GM19455 (cell line): ENCODE results near the gene ENHO.

Experiments
- ATAC-seq: cut with Tn5 transposase; IDR thresholded peaks from one replicate; pipeline ENCODE4 v1.9.1; 2021; ENCODE audit not compliant: unreplicated experiment

The ENHO gene

GRCh38 chr9:34508463-34508862, 14.3 kb downstream of the ENHO start:
- ATAC-seq = no peak

- ATAC-seq = no peak
Observed at GRCh38 chr9:34507966-34508365, 14.8 kb downstream of the ENHO start.

- no peak for ATAC-seq
Observed at GRCh38 chr9:34507556-34507955, 15.2 kb downstream of the ENHO start.

- ATAC-seq = no peak
Observed at GRCh38 chr9:34506623-34507022, 16.2 kb downstream of the ENHO start.

- ATAC-seq = no peak
Observed at GRCh38 chr9:34505370-34506120, 17.2 kb downstream of the ENHO start.

- ATAC-seq = no peak
Observed at GRCh38 chr9:34503406-34503805, 19.4 kb downstream of the ENHO start.

- ATAC-seq = no peak
Observed at GRCh38 chr9:34502891-34503290, 19.9 kb downstream of the ENHO start.

- ATAC-seq = no peak
Observed at GRCh38 chr9:34502471-34502870, 20.3 kb downstream of the ENHO start.

GRCh38 chr9:34501889-34502425, 20.8 kb downstream of the ENHO start:
- no peak for ATAC-seq

- no peak for ATAC-seq
Observed at GRCh38 chr9:34501372-34501771, 21.4 kb downstream of the ENHO start.

- no peak for ATAC-seq
Observed at GRCh38 chr9:34500623-34501267, 22.0 kb downstream of the ENHO start.

- ATAC-seq = no peak
Observed at GRCh38 chr9:34499076-34499475, 23.7 kb downstream of the ENHO start.

GRCh38 chr9:34498553-34498952, 24.2 kb downstream of the ENHO start:
- no peak for ATAC-seq

- ATAC-seq = no peak
Observed at GRCh38 chr9:34496149-34496712, 26.6 kb downstream of the ENHO start.

- no peak for ATAC-seq
Observed at GRCh38 chr9:34493972-34494535, 28.7 kb downstream of the ENHO start.

GRCh38 chr9:34492051-34492450, 30.7 kb downstream of the ENHO start:
- no peak for ATAC-seq

GRCh38 chr9:34491596-34491995, 31.2 kb downstream of the ENHO start:
- no peak for ATAC-seq

- ATAC-seq = no peak
Observed at GRCh38 chr9:34490760-34491159, 32.0 kb downstream of the ENHO start.

GRCh38 chr9:34490360-34490759, 32.4 kb downstream of the ENHO start:
- no peak for ATAC-seq

GRCh38 chr9:34486572-34486971, 36.2 kb downstream of the ENHO start:
- ATAC-seq = no peak

- ATAC-seq = no peak
Observed at GRCh38 chr9:34485822-34486221, 37.0 kb downstream of the ENHO start.

GRCh38 chr9:34484678-34485077, 38.1 kb downstream of the ENHO start:
- no peak for ATAC-seq
